HUES48 (cell line): ENCODE measurements around the gene PRICKLE2.
A peak's percentile ranks its signal among the peaks of the same experiment; 100 is the strongest.
"Not testable (repeated sequence)": the region's sequence is repeated elsewhere in the genome, so short reads cannot be mapped to it uniquely, and the experiment has no call there.

Source experiments
- H3K27ac ChIP-seq: one replicate; pipeline ENCODE4 v1.7.0; 2013; ENCODE audit warnings: low read depth, low read length, inconsistent platforms
- H3K27me3 ChIP-seq: 2 replicates; pipeline ENCODE4 v1.6.1; 2013; ENCODE audit warnings: mild to moderate bottlenecking, low read length; ENCODE audit not compliant: control insufficient read depth, insufficient read depth
- H3K36me3 ChIP-seq: 2 replicates; pipeline ENCODE4 v1.6.1; 2013; ENCODE audit warnings: low read length; ENCODE audit not compliant: control insufficient read depth, insufficient read depth
- H3K4me1 ChIP-seq: 2 replicates; pipeline ENCODE4 v1.6.1; 2013; ENCODE audit warnings: mild to moderate bottlenecking, low read length; ENCODE audit not compliant: control insufficient read depth, insufficient read depth
- H3K4me3 ChIP-seq: 2 replicates; pipeline ENCODE4 v1.5.1; 2013; ENCODE audit warnings: mild to moderate bottlenecking, low read depth, low read length
- H3K9ac ChIP-seq: 2 replicates; pipeline ENCODE4 v1.6.1; 2013; ENCODE audit warnings: mild to moderate bottlenecking, low read depth, low read length, moderate library complexity
- H3K9me3 ChIP-seq: 2 replicates; pipeline ENCODE4 v1.6.1; 2013; ENCODE audit warnings: low read length; ENCODE audit not compliant: control insufficient read depth, insufficient read depth

PRICKLE2 gene

GRCh38 chr3:64093825-64094712, 131.2 kb downstream of the PRICKLE2 start:
- Histone ChIP-seq H3K4me1 (peaks cover 43% of the 10 kb centered on the region), H3K9ac (peak overlapping the region; percentile 23; the same call in 1 of the 2 replicates), H3K9me3 (no peaks in the 10 kb centered on the region), H3K27ac (peak overlapping the region; percentile 90), H3K27me3 (no peaks in the 10 kb centered on the region), H3K4me3 (0 out of 2 replicates have a peak overlapping the region, but pooled peaks have one; percentile 13), H3K36me3 (no peaks in the 10 kb centered on the region)

GRCh38 chr3:64093211-64093610, 132.1 kb downstream of the PRICKLE2 start:
- Histone ChIP-seq H3K27me3 (no peaks in the 10 kb centered on the region), H3K9me3 (no peaks in the 10 kb centered on the region), H3K4me3 (no peak overlapping the region), H3K9ac (no peak overlapping the region), H3K36me3 (no peaks in the 10 kb centered on the region), H3K27ac (peak overlapping the region; percentile 90), H3K4me1 (peaks cover 49% of the 10 kb centered on the region)

- H3K36me3 ChIP-seq, result no peaks in the 10 kb centered on the region
- H3K9me3 ChIP-seq, result no peaks in the 10 kb centered on the region
- H3K9ac ChIP-seq, result no peak overlapping the region
- H3K4me1 ChIP-seq, result peaks cover 47% of the 10 kb centered on the region
- H3K27ac ChIP-seq, result no peak overlapping the region
- no peak overlapping the region for H3K4me3 ChIP-seq
- no peaks in the 10 kb centered on the region for H3K27me3 ChIP-seq
Observed at GRCh38 chr3:64091501-64091900, 133.8 kb downstream of the PRICKLE2 start.

- not testable (repeated sequence) for H3K36me3 ChIP-seq, H3K9me3 ChIP-seq, H3K9ac ChIP-seq, H3K27me3 ChIP-seq, H3K4me3 ChIP-seq
- Histone ChIP-seq H3K4me1 (peaks cover 38% of the 10 kb centered on the region), H3K27ac (peak overlapping the region; percentile 58)
Observed at GRCh38 chr3:64089386-64089785, 135.9 kb downstream of the PRICKLE2 start.

- H3K27ac ChIP-seq, result peak overlapping the region; percentile 58
- no peaks in the 10 kb centered on the region for H3K27me3 ChIP-seq
- H3K9ac ChIP-seq, result no peak overlapping the region
- no peaks in the 10 kb centered on the region for H3K9me3 ChIP-seq
- peaks cover 31% of the 10 kb centered on the region for H3K4me1 ChIP-seq
- H3K36me3 ChIP-seq, result no peaks in the 10 kb centered on the region
- no peak overlapping the region for H3K4me3 ChIP-seq
Observed at GRCh38 chr3:64088408-64089205, 136.7 kb downstream of the PRICKLE2 start.

- Histone ChIP-seq H3K27ac (no peak overlapping the region), H3K36me3 (no peaks in the 10 kb centered on the region), H3K27me3 (no peaks in the 10 kb centered on the region), H3K4me1 (peaks cover 23% of the 10 kb centered on the region), H3K4me3 (no peak overlapping the region), H3K9me3 (no peaks in the 10 kb centered on the region), H3K9ac (no peak overlapping the region)
Observed at GRCh38 chr3:64086479-64087252, 138.6 kb downstream of the PRICKLE2 start.

GRCh38 chr3:64084640-64085039, 140.6 kb downstream of the PRICKLE2 start:
- H3K9ac ChIP-seq, result no peak overlapping the region
- H3K27me3 ChIP-seq, result no peaks in the 10 kb centered on the region
- no peak overlapping the region for H3K27ac ChIP-seq
- no peak overlapping the region for H3K4me3 ChIP-seq
- H3K36me3 ChIP-seq, result no peaks in the 10 kb centered on the region
- peaks cover 23% of the 10 kb centered on the region for H3K4me1 ChIP-seq
- H3K9me3 ChIP-seq, result no peaks in the 10 kb centered on the region

GRCh38 chr3:64083575-64083974, 141.7 kb downstream of the PRICKLE2 start:
- Histone ChIP-seq H3K27ac (no peak overlapping the region), H3K36me3 (no peaks in the 10 kb centered on the region), H3K4me1 (peaks cover 16% of the 10 kb centered on the region), H3K4me3 (no peak overlapping the region), H3K27me3 (no peaks in the 10 kb centered on the region), H3K9me3 (no peaks in the 10 kb centered on the region), H3K9ac (no peak overlapping the region)

GRCh38 chr3:64082961-64083541, 142.2 kb downstream of the PRICKLE2 start:
- H3K9me3 ChIP-seq, result no peaks in the 10 kb centered on the region
- no peak overlapping the region for H3K27ac ChIP-seq
- H3K9ac ChIP-seq, result no peak overlapping the region
- no peak overlapping the region for H3K4me3 ChIP-seq
- no peaks in the 10 kb centered on the region for H3K36me3 ChIP-seq
- peaks cover 13% of the 10 kb centered on the region for H3K4me1 ChIP-seq
- no peaks in the 10 kb centered on the region for H3K27me3 ChIP-seq

- peaks cover 13% of the 10 kb centered on the region for H3K4me1 ChIP-seq
- H3K9ac ChIP-seq, result no peak overlapping the region
- no peaks in the 10 kb centered on the region for H3K9me3 ChIP-seq
- H3K36me3 ChIP-seq, result no peaks in the 10 kb centered on the region
- no peaks in the 10 kb centered on the region for H3K27me3 ChIP-seq
- no peak overlapping the region for H3K27ac ChIP-seq
- no peak overlapping the region for H3K4me3 ChIP-seq
Observed at GRCh38 chr3:64082411-64082810, 142.9 kb downstream of the PRICKLE2 start.
